IMR-90 (cell line): ENCODE data around the gene PAPPA. TPM values are rescaled to one million over a fixed set of nuclear protein-coding genes. Genes with fewer than 3 reads are reported as not detected.
A peak's percentile ranks its signal among the peaks of the same experiment; 100 is the strongest.

ENCODE experiments used
- ATAC-seq: fragments of 200-7000 bp; cut with Tn5 transposase; 2 replicates; pipeline ENCODE4 v1.9.1; 2020; ENCODE audit warnings: low read depth, mild to moderate bottlenecking, moderate library complexity
- BruUV-seq: library from RNA; stranded (reverse); fragments of 400-500 nt; replicated peaks from 2 replicates; lab custom pipeline; 2021; lab: Mats Ljungman, UMichigan
- CTCF ChIA-PET: fragments of 300-600 bp; formaldehyde crosslinking; extraction: SDS; loops from one replicate; lab custom pipeline; 2021; ENCODE audit warnings: antibody characterized with exemption; lab: Yijun Ruan, JAX
- POLR2A ChIA-PET: fragments of 300-600 bp; sonication (Branson Sonifier 250); formaldehyde crosslinking; loops from one replicate; lab custom pipeline; 2022; ENCODE audit warnings: antibody characterized with exemption; ENCODE audit not compliant: unreplicated experiment; lab: Charles Lee
- DNase-seq: peaks from one replicate; pipeline ENCODE4 v3.0.0; 2013
- H2AFZ ChIP-seq: replicated peaks from 2 replicates; pipeline ENCODE3; 2013; ENCODE audit warnings: low read length, mild to moderate bottlenecking; ENCODE audit not compliant: poor library complexity
- H2AK5ac ChIP-seq: 2 replicates; pipeline ENCODE4 v1.6.1; 2013; ENCODE audit warnings: low read depth, low read length, inconsistent platforms
- H2AK9ac ChIP-seq: replicated peaks from 2 replicates; pipeline ENCODE3; 2013; ENCODE audit warnings: mild to moderate bottlenecking, low read depth, low read length, moderate library complexity; ENCODE audit not compliant: poor library complexity
- H2BK120ac ChIP-seq: 2 replicates; pipeline ENCODE4 v1.6.1; 2013; ENCODE audit warnings: low read depth, low read length, inconsistent platforms
- H2BK15ac ChIP-seq: 3 replicates; pipeline ENCODE4 v1.6.1; 2013; ENCODE audit warnings: low read depth, low read length, inconsistent platforms
- H2BK20ac ChIP-seq: 2 replicates; pipeline ENCODE4 v1.6.1; 2013; ENCODE audit warnings: low read depth, mild to moderate bottlenecking, inconsistent platforms, low read length, moderate library complexity
- H2BK5ac ChIP-seq: 2 replicates; pipeline ENCODE4 v1.6.1; 2013; ENCODE audit warnings: mild to moderate bottlenecking, low read depth, low read length, inconsistent platforms; ENCODE audit not compliant: poor library complexity, severe bottlenecking
- H3K14ac ChIP-seq: replicated peaks from 2 replicates; pipeline ENCODE4 v1.6.1; 2013; ENCODE audit warnings: low read depth, low read length, inconsistent platforms
- H3K18ac ChIP-seq: 2 replicates; pipeline ENCODE4 v1.6.1; 2013; ENCODE audit warnings: low read depth, low read length, control low read depth
- H3K23ac ChIP-seq: 2 replicates; pipeline ENCODE4 v1.6.1; 2013; ENCODE audit warnings: low read depth, low read length, inconsistent platforms
- H3K27ac ChIP-seq: 2 replicates; pipeline ENCODE4 v1.5.1; 2013; ENCODE audit warnings: mild to moderate bottlenecking, control low read depth, low read length; ENCODE audit not compliant: insufficient read depth
- H3K27me3 ChIP-seq: 2 replicates; pipeline ENCODE4 v1.6.1; 2013; ENCODE audit warnings: low read length; ENCODE audit not compliant: control insufficient read depth, insufficient read depth
- H3K36me3 ChIP-seq: 2 replicates; pipeline ENCODE4 v1.6.1; 2013; ENCODE audit warnings: low read length, mixed read lengths; ENCODE audit not compliant: control insufficient read depth, insufficient read depth
- H3K4ac ChIP-seq: 2 replicates; pipeline ENCODE4 v1.6.1; 2013; ENCODE audit warnings: low read depth, low read length, inconsistent platforms
- H3K4me1 ChIP-seq: 2 replicates; pipeline ENCODE4 v1.6.1; 2013; ENCODE audit warnings: low read length, mixed read lengths; ENCODE audit not compliant: control insufficient read depth, insufficient read depth
- H3K4me2 ChIP-seq: 2 replicates; pipeline ENCODE4 v1.6.1; 2013; ENCODE audit warnings: low read depth, mild to moderate bottlenecking, control low read depth, low read length, moderate library complexity
- H3K4me3 ChIP-seq: 2 replicates; pipeline ENCODE4 v1.5.1; 2013; ENCODE audit warnings: low read depth, mild to moderate bottlenecking, control low read depth, low read length, moderate library complexity; ENCODE audit not compliant: insufficient read depth
- H3K56ac ChIP-seq: 2 replicates; pipeline ENCODE4 v1.6.1; 2013; ENCODE audit warnings: low read length, inconsistent platforms; ENCODE audit not compliant: insufficient read depth; ENCODE audit errors: extremely low read depth
- H3K79me1 ChIP-seq, 2 experiments: 2 replicates each; pipeline ENCODE4 v1.6.1; 2013; ENCODE audit warnings: low read length in 2 of 2, inconsistent platforms in 1 of 2, low read depth in 1 of 2
- H3K9ac ChIP-seq: 2 replicates; pipeline ENCODE4 v1.6.1; 2013; ENCODE audit warnings: low read depth, low read length, control low read depth
- H3K9me1 ChIP-seq: 2 replicates; pipeline ENCODE4 v1.6.1; 2013; ENCODE audit warnings: low read length, inconsistent platforms; ENCODE audit not compliant: insufficient read depth
- H3K9me3 ChIP-seq: 2 replicates; pipeline ENCODE4 v1.6.1; 2013; ENCODE audit warnings: low read length; ENCODE audit not compliant: control insufficient read depth, insufficient read depth
- H4K20me1 ChIP-seq: 2 replicates; pipeline ENCODE4 v1.6.1; 2013; ENCODE audit warnings: low read length, inconsistent platforms; ENCODE audit not compliant: insufficient read depth
- H4K5ac ChIP-seq: 2 replicates; pipeline ENCODE4 v1.6.1; 2013; ENCODE audit warnings: mild to moderate bottlenecking, low read depth, low read length, control low read depth
- H4K8ac ChIP-seq, 2 experiments: 2 replicates each; pipeline ENCODE4 v1.6.1; 2013; ENCODE audit warnings: low read depth in 2 of 2, low read length in 2 of 2, control low read depth in 1 of 2, inconsistent platforms in 1 of 2
- H4K91ac ChIP-seq: 2 replicates; pipeline ENCODE4 v1.6.1; 2013; ENCODE audit warnings: low read depth, low read length, inconsistent platforms; ENCODE audit not compliant: insufficient read depth
- BHLHE40 ChIP-seq: fragments of 150-350 bp; IDR thresholded peaks from 2 replicates; pipeline ENCODE4 v1.6.1; 2016; ENCODE audit warnings: mild to moderate bottlenecking, low read depth, low read length
- CTCF ChIP-seq: conservative IDR thresholded peaks from 2 replicates; pipeline ENCODE4 v1.5.1; 2012; ENCODE audit warnings: mild to moderate bottlenecking, low read depth, low read length, improper control_type of control experiment
- ELK1 ChIP-seq: fragments of 150-350 bp; IDR thresholded peaks from 2 replicates; pipeline ENCODE4 v1.6.1; 2016; ENCODE audit warnings: low read depth, mild to moderate bottlenecking, low read length, moderate library complexity, borderline replicate concordance
- MAFK ChIP-seq: IDR thresholded peaks from 2 replicates; pipeline ENCODE4 v1.6.1; 2012; ENCODE audit warnings: low read depth, low read length, improper control_type of control experiment
- MAZ ChIP-seq: IDR thresholded peaks from 2 replicates; pipeline ENCODE4 v1.6.1; 2012; ENCODE audit warnings: low read depth, mild to moderate bottlenecking, low read length, improper control_type of control experiment, moderate library complexity, borderline replicate concordance
- MXI1 ChIP-seq: IDR thresholded peaks from 2 replicates; pipeline ENCODE4 v1.6.1; 2012; ENCODE audit warnings: low read depth, mild to moderate bottlenecking, low read length, moderate library complexity, borderline replicate concordance
- POLR2A ChIP-seq: IDR thresholded peaks from 2 replicates; pipeline ENCODE4 v1.6.1; 2012; ENCODE audit warnings: mild to moderate bottlenecking, low read depth, low read length
- RCOR1 ChIP-seq: IDR thresholded peaks from 2 replicates; pipeline ENCODE4 v1.6.1; 2012; ENCODE audit warnings: mild to moderate bottlenecking, low read length, improper control_type of control experiment; ENCODE audit not compliant: insufficient replicate concordance
- USF2 ChIP-seq: fragments of 150-350 bp; IDR thresholded peaks from 2 replicates; pipeline ENCODE4 v1.6.1; 2017; ENCODE audit warnings: mild to moderate bottlenecking, antibody characterized with exemption, low read length, low read depth
- WGBS, 2 experiments: methylation state at CpG; one replicate each; pipeline versions ENCODE4 v1.1.5 to v1.1.7; 2013; ENCODE audit warnings: missing lambda C conversion rate in 2 of 2; ENCODE audit not compliant: insufficient read length in 1 of 2; ENCODE audit errors: extremely low coverage in 2 of 2; 5-methylcytosine and 5-hydroxymethylcytosine counted together
- dilution Hi-C: fragments of 300-500 bp; cut with HindIII; formaldehyde crosslinking; loops from one replicate; pipeline ENCODE4 v1.14.3; 2018; ENCODE audit warnings: low sequenced_read_pairs; ENCODE audit not compliant: unreplicated experiment
- in situ Hi-C: fragments of 300-500 bp; cut with MboI; formaldehyde crosslinking; loops from 3 replicates; pipeline ENCODE4 v1.14.3; 2019; ENCODE audit warnings: low sequenced_read_pairs, inconsistent platforms, mixed read lengths
- intact Hi-C: fragments of 100-400 bp; cut with micrococcal nuclease; formaldehyde crosslinking; loops from 2 replicates; pipeline ENCODE4 v1.10.0; 2022
- polyA plus RNA-seq, 3 experiments: library from polyadenylated mRNA; depleted of rRNA; stranded (reverse); fragments of >200 nt; gene quantifications; 2 replicates each; pipeline ENCODE4 v1.2.3, GENCODE V29; 2012; ENCODE audit warnings: low replicate concordance in 1 of 3
- total RNA-seq: library from RNA; depleted of rRNA; stranded (reverse); fragments of >200 nt; gene quantifications from 2 replicates; pipeline ENCODE4 v1.2.3, GENCODE V29; 2012

Gene PAPPA
- total and polyA plus RNA-seq, 2 of the 4 experiments (the other 2 are of a cell fraction): 8.3 to 12.4 TPM

- TSS peak; percentile 86 for BruUV-seq
- peak overlapping the region; percentile 97 for H2BK120ac ChIP-seq
Observed at GRCh38 chr9:116152941-116153764, 438 bp upstream of the PAPPA start.

More at GRCh38 chr9:116152941-116153764, 438 bp upstream of the PAPPA start:
- Histone ChIP-seq H2AK9ac (no peak overlapping the region), H3K23ac (peak overlapping the region; percentile 39), H3K14ac (peak overlapping the region; percentile 77), H4K5ac (peak overlapping the region; percentile 98), H3K4me3 (peak overlapping the region; percentile 95), H3K27ac (peak overlapping the region; percentile 99), H2BK15ac (peak overlapping the region; percentile 38; the same call in 2 of the 3 replicates), H3K36me3 (peaks cover 2% of the 10 kb centered on the region; the same call in 1 of the 2 replicates), H3K79me1 (peaks cover 9 to 37% of the 10 kb centered on the region in 2 experiments; a peak in 3 of 4 replicates), H3K9me1 (no peaks in the 10 kb centered on the region), H3K56ac (peak overlapping the region; percentile 78), H2BK5ac (peak overlapping the region; percentile 99), H3K4me1 (peaks cover 11% of the 10 kb centered on the region), H4K20me1 (no peaks in the 10 kb centered on the region; the same call in 1 of the 2 replicates), H3K27me3 (no peaks in the 10 kb centered on the region), H3K18ac (peak overlapping the region; percentile 99), H3K4ac (peak overlapping the region; percentile 89), H2BK20ac (peak overlapping the region; percentile 89), H3K9me3 (no peaks in the 10 kb centered on the region), H4K8ac (peak overlapping the region; percentile 51 to 83), H4K91ac (peak overlapping the region; percentile 84), H2AFZ (peak overlapping the region; percentile 76), H3K9ac (peak overlapping the region; percentile 100), H2AK5ac (peak overlapping the region; percentile 29), H3K4me2 (peak overlapping the region; percentile 80)
- ATAC-seq (peak; percentile 6), DNase-seq (peak; percentile 85)
- 100% methylated on average over 1 of the region's 9 CpGs; no CpG with 5 or more reads in 1 of the 2 experiments for WGBS, 2 experiments
- dilution Hi-C loops: no loop called here
- intact Hi-C loops: loop anchor here (1.0 to 10.0 kb wide), 11 partner anchors 51 to 560 kb away; no protein-coding TSS in a partner anchor
- TF ChIP-seq ELK1: no peak
- TF ChIP-seq MXI1: no peak
- peak; percentile 21; the same call in 1 of the 2 replicates for TF ChIP-seq MAZ
- TF ChIP-seq BHLHE40: no peak
- TF ChIP-seq CTCF: no peak
- no peak for TF ChIP-seq USF2
- no peak for TF ChIP-seq RCOR1
- no peak for TF ChIP-seq MAFK
- peak; percentile 33; the same call in 1 of the 2 replicates for TF ChIP-seq POLR2A
- CTCF ChIA-PET: interaction anchor here (0.6 to 1.9 kb wide), 9 partner anchors 10 to 560 kb away, joined by 3 to 11 read pairs (median 4); no protein-coding TSS in a partner anchor
- POLR2A ChIA-PET: interaction anchor here (0.6 to 2.9 kb wide), 7 partner anchors 11 to 344 kb away, joined by 3 to 24 read pairs (median 7); no protein-coding TSS in a partner anchor
- in situ Hi-C loops: loop anchor here (10.0 kb wide), 3 partner anchors 422 to 558 kb away; no protein-coding TSS in a partner anchor
